NK-92 treated with Interleukin-12 subunit alpha and Interleukin-12 subunit beta, amount 100 ng/mL, for 24 hours (cell line): ENCODE data around the gene MCC.

Source experiments
- DNase-seq: peaks from one replicate; lab custom pipeline; 2025; lab: John Stamatoyannopoulos, UW

MCC gene

DNA sequence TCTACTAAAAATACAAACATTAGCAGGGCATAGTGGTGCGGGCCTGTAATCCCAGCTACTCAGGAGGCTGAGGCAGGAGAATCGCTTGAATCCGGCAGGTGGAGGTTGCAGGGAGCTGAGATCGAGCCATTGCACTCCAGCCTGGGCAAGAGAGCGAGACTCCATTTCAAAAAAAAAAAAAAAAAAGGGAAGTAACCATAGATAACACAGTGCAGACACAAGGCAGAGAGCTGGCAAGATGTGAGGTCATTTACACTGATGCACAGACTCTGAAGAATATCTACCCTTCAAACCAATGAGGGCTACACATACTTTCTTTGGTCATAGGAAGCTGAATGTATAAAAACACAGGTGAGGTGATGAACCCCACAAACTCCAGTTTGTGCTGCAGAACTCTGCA lies 379.8 kb downstream of the MCC start:
- no peak for DNase-seq

DNA sequence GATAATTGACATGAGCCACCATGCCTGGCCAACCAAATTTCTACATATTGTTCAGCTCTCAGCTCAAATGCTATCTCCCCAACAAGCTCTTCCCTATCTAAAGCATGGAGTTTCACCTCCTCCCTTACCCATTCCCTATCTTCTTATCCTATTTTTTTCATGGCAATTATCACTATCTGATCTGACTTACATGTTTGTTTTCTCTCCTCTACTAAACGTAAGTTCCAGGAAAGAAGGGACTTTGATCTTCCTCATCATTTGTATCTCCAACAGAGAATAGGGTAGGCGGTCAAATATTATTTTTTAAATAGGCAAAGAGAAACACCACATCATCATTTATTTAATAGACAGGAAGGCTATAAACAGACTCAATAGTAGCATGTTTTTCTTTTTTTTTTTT lies 381.4 kb downstream of the MCC start:
- DNase-seq: no peak

GRCh38 chr5:113105693-113106280 lies 382.5 kb downstream of the MCC start:
- no peak for DNase-seq

- DNase-seq: no peak
Observed at GRCh38 chr5:113103330-113103729, 384.9 kb downstream of the MCC start.

DNA sequence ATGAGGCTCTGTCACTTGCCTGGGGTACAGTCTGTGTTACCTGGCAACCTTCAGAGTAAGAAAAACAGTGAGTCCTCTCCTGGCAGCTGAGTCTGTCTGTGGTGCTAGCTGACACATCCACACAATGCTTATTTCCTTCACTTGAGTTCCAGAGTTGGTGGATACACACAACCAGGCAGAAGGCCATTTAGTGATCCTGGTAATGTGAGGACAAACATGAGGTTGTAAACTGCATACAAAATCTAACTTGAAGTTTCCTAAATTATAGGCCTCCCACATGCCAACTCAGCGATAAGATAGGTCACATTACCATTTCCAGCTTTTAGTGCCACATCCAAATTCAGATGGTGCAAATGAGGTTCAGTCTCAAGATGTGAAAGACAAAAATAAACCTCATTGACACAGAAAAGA lies 386.1 kb downstream of the MCC start:
- DNase-seq: no peak

GRCh38 chr5:113100981-113101380 lies 387.3 kb downstream of the MCC start:
- no peak for DNase-seq

GRCh38 chr5:113099822-113100221 lies 388.4 kb downstream of the MCC start:
- no peak for DNase-seq

GRCh38 chr5:113098378-113098777 lies 389.9 kb downstream of the MCC start:
- no peak for DNase-seq

DNA sequence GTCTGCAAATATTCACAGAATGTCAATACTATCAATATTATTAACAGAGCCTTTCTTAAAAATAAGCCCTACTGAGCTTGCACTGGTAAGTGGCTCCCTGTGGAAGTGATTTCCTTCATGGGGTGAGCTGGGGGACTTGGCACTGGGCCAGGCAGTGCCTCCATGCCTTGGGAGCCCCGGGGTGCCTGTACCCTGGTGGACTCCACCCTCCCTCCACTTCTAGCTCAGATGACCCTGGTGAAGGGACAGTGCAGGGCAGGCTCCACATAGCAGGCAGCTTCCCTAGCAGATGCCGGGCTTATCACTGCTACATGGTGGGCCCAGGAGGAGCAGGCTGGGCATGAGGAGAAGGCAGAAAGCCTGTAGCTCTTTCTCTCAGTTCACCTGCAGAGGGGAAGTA lies 392.4 kb downstream of the MCC start:
- no peak for DNase-seq

- no peak for DNase-seq
Observed at GRCh38 chr5:113093558-113093957, 394.7 kb downstream of the MCC start.

GRCh38 chr5:113092683-113093082 lies 395.6 kb downstream of the MCC start:
- DNase-seq: no peak

DNA sequence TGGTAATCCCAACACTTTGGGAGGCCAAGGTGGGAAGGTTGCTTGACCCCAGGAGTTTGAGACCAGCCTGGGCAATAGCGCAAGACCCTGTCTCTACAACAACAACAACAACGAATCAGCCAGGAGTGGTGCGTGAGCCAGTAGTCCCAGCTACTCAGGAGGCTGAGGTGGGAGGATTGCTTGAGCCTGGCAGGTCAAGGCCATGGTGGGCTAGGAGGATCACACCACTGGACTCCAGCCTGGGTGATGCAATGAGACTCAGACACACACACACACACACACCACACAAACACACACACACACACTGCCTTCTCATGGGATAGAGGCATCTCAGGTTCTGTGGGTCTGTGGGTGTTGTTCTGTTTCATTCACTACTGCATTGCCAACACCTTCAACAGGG lies 396.6 kb downstream of the MCC start:
- DNase-seq: no peak

GRCh38 chr5:113090336-113091106 lies 397.7 kb downstream of the MCC start:
- DNase-seq: no peak

GRCh38 chr5:113089653-113090335 lies 398.5 kb downstream of the MCC start:
- no peak for DNase-seq

DNA sequence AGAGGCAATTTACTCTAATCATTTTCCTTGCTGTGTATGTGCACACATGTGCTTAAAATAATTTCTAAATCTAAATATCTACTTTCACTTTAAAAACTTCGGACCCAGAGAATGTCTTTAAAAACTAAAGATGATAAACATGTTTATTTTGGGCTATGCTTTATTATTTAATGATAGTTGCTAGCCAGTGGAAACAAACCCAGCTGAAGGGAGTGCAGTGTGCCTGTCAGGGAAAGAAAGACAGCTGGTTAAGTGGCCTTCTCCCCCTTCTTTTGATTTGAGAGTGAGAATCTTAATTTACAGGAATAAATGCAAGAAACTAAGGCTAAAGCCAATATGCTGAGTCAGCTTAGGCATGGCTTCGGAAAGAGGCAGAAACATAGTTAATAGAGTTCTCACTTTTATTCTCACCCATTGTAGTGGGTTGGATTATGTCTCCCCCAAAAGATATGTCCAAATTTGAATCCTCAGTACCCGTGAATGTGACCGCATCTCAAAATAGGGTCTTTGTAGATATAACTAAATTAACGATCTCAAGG lies 400.2 kb downstream of the MCC start:
- DNase-seq: no peak

DNA sequence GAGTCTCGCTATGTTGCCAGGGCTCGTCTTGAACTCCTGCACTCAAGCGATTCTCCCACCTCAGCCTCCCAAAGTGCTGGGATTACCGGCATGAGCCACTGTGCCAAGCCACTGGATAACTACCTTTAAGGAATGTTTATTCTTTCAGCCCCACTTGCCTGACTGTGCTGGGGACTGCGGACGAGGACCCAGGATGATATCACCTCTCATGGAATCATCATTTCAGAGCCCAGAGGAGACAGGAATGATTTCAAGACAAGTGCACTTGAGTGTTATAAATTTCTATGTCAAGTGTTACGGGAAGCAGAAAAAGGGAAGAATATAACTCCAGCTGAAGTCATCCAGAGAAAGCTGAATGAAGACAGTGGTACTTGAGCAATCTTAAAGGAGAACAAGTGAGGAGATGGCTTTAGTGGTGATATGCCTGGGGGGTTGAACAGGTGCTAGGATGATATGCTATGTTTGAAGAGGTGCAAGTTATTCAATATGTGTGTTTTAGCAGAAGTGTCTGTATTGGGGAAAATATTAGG lies 402.3 kb downstream of the MCC start:
- no peak for DNase-seq

DNA sequence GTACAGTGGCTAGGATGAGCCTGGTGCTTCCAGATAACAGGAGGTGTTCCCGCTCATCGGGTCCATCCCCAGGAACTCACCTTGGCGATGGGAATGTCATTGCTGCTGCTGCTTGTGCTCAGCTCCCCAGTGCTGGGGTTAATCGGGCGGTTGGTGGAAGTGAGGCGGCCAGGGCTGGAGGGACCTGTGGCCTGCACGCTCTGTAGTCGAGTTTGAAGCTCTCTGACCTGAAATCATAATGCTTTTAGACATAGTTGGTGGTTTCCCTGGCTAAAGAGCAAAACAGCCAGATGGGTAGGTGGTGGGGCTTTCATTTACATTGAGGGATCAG lies 403.2 kb downstream of the MCC start:
- DNase-seq: no peak

DNA sequence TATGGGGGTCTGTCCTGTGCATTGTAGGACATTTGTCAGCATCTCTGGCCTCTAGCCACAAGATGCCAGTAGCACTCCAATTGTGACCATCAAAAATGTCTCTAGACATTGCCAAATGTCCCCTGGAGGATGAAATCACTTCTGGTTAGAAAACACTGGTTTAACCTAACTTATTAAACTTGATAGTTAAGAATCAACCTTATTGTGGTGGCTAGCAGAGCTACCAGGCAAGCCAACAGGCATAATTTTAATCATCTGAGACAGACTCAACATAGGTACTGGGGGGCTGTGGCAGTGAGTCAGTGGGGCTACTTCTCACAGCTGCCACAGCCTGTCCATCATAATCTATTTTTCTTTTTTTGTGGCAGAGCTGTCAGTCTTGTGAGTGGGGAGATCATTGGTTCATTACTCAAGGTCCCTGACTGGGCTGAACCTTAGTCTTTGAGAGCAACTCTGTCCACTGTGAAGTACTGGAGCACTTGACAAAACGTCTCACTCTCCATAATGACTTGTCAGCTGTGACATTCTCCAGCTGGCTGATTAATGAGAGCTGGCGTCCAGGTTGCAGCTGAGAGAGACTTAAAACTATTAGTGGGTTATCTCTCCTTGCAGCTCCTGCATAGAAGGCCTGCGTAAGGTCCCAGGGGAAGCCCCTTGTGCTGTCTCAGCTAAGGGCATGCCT lies 403.7 kb downstream of the MCC start:
- no peak for DNase-seq

- DNase-seq: no peak
Observed at GRCh38 chr5:113083481-113083880, 404.8 kb downstream of the MCC start.

GRCh38 chr5:113082547-113082905 lies 405.7 kb downstream of the MCC start:
- no peak for DNase-seq

- DNase-seq: no peak
Observed at GRCh38 chr5:113081881-113082546, 406.2 kb downstream of the MCC start.
